Measurements from ENCODE around the gene PLXNA4. TPM values are rescaled to one million over a fixed set of nuclear protein-coding genes. Genes with fewer than 3 reads are reported as not detected.

PLXNA4 gene
- total and polyA plus RNA-seq, 5 donors = 5.7 to 19.3 (median 16.0) TPM

GRCh38 chr7:132240262-132240661 lies 336.0 kb downstream of the PLXNA4 start:
- H3K27ac ChIP-seq (ENCODE audit: low read length) = no peak overlapping the region
- intact Hi-C loops (cut with DNase I) = loop anchor here in 1 of 4 donors (10.0 kb wide), 1 partner anchor 235 kb away; no protein-coding TSS in a partner anchor
- ATAC-seq (no peak), DNase-seq (no peak)
- WGBS = 71% methylated on average over 3 of the region's 3 CpGs
- H3K9me3 ChIP-seq (ENCODE audit: control insufficient read depth, low read length) = no peaks in the 10 kb centered on the region
- H3K27me3 ChIP-seq (ENCODE audit: control insufficient read depth, insufficient read depth) = no peaks in the 10 kb centered on the region
- no peaks in the 10 kb centered on the region for H3K4me1 ChIP-seq (ENCODE audit: control insufficient read depth, insufficient read depth, low read length)
- no peak overlapping the region for H3K4me3 ChIP-seq (ENCODE audit: low read length)

GRCh38 chr7:132239422-132239994 lies 336.8 kb downstream of the PLXNA4 start:
- H3K27me3 ChIP-seq (ENCODE audit: control insufficient read depth, insufficient read depth) = no peaks in the 10 kb centered on the region
- ATAC-seq (no peak), DNase-seq (no peak)
- H3K27ac ChIP-seq (ENCODE audit: low read length) = no peak overlapping the region
- H3K4me3 ChIP-seq (ENCODE audit: low read length) = no peak overlapping the region
- 92% methylated on average over 5 of the region's 5 CpGs for WGBS
- no peaks in the 10 kb centered on the region for H3K9me3 ChIP-seq (ENCODE audit: control insufficient read depth, low read length)
- intact Hi-C loops (cut with DNase I) = no loop called here
- H3K4me1 ChIP-seq (ENCODE audit: control insufficient read depth, insufficient read depth, low read length) = no peaks in the 10 kb centered on the region

- H3K9me3 ChIP-seq (ENCODE audit: control insufficient read depth, low read length) = no peaks in the 10 kb centered on the region
- no peak overlapping the region for H3K4me3 ChIP-seq (ENCODE audit: low read length)
- DNase-seq = peak in 1 of 3 donors; percentile 24
- ATAC-seq = peak; percentile 30 to 68
- H3K4me1 ChIP-seq (ENCODE audit: control insufficient read depth, insufficient read depth, low read length) = no peaks in the 10 kb centered on the region
- intact Hi-C loops (cut with DNase I) = no loop called here
- no peaks in the 10 kb centered on the region for H3K27me3 ChIP-seq (ENCODE audit: control insufficient read depth, insufficient read depth)
- H3K27ac ChIP-seq (ENCODE audit: low read length) = no peak overlapping the region
These were observed 341.6 kb downstream of the PLXNA4 start for GRCh38 chr7:132234711-132235110.

GRCh38 chr7:132232406-132232805 lies 343.9 kb downstream of the PLXNA4 start:
- Histone ChIP-seq H3K27me3 (ENCODE audit: control insufficient read depth, insufficient read depth) (no peaks in the 10 kb centered on the region), H3K9me3 (ENCODE audit: control insufficient read depth, low read length) (no peaks in the 10 kb centered on the region), H3K4me1 (ENCODE audit: control insufficient read depth, insufficient read depth, low read length) (no peaks in the 10 kb centered on the region), H3K4me3 (ENCODE audit: low read length) (no peak overlapping the region), H3K27ac (ENCODE audit: low read length) (no peak overlapping the region)
- ATAC-seq = no peak
- 86% methylated on average over 3 of the region's 3 CpGs for WGBS
- intact Hi-C loops (cut with DNase I) = no loop called here
- DNase-seq = no peak

- Histone ChIP-seq H3K4me1 (ENCODE audit: control insufficient read depth, insufficient read depth, low read length) (no peaks in the 10 kb centered on the region), H3K27me3 (ENCODE audit: control insufficient read depth, insufficient read depth) (no peaks in the 10 kb centered on the region), H3K27ac (ENCODE audit: low read length) (no peak overlapping the region), H3K4me3 (ENCODE audit: low read length) (no peak overlapping the region), H3K9me3 (ENCODE audit: control insufficient read depth, low read length) (no peaks in the 10 kb centered on the region)
- intact Hi-C loops (cut with DNase I) = no loop called here
- ATAC-seq (no peak), DNase-seq (no peak)
- 89% methylated on average over 7 of the region's 7 CpGs for WGBS
These were observed 345.8 kb downstream of the PLXNA4 start for GRCh38 chr7:132230462-132230861.

- intact Hi-C loops (cut with DNase I) = no loop called here
- 92% methylated on average over 14 of the region's 14 CpGs for WGBS
These were observed 348.0 kb downstream of the PLXNA4 start for GRCh38 chr7:132228240-132228639.

GRCh38 chr7:132226957-132227290 lies 349.3 kb downstream of the PLXNA4 start:
- WGBS = 81% methylated on average over 3 of the region's 3 CpGs
- DNase-seq (no peak), ATAC-seq (no peak)
- Histone ChIP-seq H3K4me1 (ENCODE audit: control insufficient read depth, insufficient read depth, low read length) (no peaks in the 10 kb centered on the region), H3K27ac (ENCODE audit: low read length) (no peak overlapping the region), H3K9me3 (ENCODE audit: control insufficient read depth, low read length) (no peaks in the 10 kb centered on the region), H3K27me3 (ENCODE audit: control insufficient read depth, insufficient read depth) (no peaks in the 10 kb centered on the region), H3K4me3 (ENCODE audit: low read length) (no peak overlapping the region)
- intact Hi-C loops (cut with DNase I) = no loop called here

More at GRCh38 chr7:132228240-132228639, 348.0 kb downstream of the PLXNA4 start:
- H3K4me1 ChIP-seq (ENCODE audit: control insufficient read depth, insufficient read depth, low read length) = no peaks in the 10 kb centered on the region
- H3K4me3 ChIP-seq (ENCODE audit: low read length) = no peak overlapping the region
- ATAC-seq (no peak), DNase-seq (no peak)
- no peaks in the 10 kb centered on the region for H3K27me3 ChIP-seq (ENCODE audit: control insufficient read depth, insufficient read depth)
- no peaks in the 10 kb centered on the region for H3K9me3 ChIP-seq (ENCODE audit: control insufficient read depth, low read length)
- no peak overlapping the region for H3K27ac ChIP-seq (ENCODE audit: low read length)

GRCh38 chr7:132226046-132226956 lies 350.0 kb downstream of the PLXNA4 start:
- WGBS = 76% methylated on average over 11 of the region's 11 CpGs
- intact Hi-C loops (cut with DNase I) = no loop called here
- no peak for ATAC-seq
- no peak overlapping the region for H3K27ac ChIP-seq (ENCODE audit: low read length)
- no peak for DNase-seq
- no peaks in the 10 kb centered on the region for H3K27me3 ChIP-seq (ENCODE audit: control insufficient read depth, insufficient read depth)
- H3K4me3 ChIP-seq (ENCODE audit: low read length) = no peak overlapping the region
- no peaks in the 10 kb centered on the region for H3K4me1 ChIP-seq (ENCODE audit: control insufficient read depth, insufficient read depth, low read length)
- no peaks in the 10 kb centered on the region for H3K9me3 ChIP-seq (ENCODE audit: control insufficient read depth, low read length)

- Histone ChIP-seq H3K27ac (ENCODE audit: low read length) (peak overlapping the region; percentile 1), H3K4me1 (ENCODE audit: control insufficient read depth, insufficient read depth, low read length) (no peaks in the 10 kb centered on the region), H3K27me3 (ENCODE audit: control insufficient read depth, insufficient read depth) (no peaks in the 10 kb centered on the region), H3K9me3 (ENCODE audit: control insufficient read depth, low read length) (no peaks in the 10 kb centered on the region), H3K4me3 (ENCODE audit: low read length) (no peak overlapping the region)
- intact Hi-C loops (cut with DNase I) = no loop called here
- WGBS = 60% methylated on average over 8 of the region's 8 CpGs
- ATAC-seq = peak; percentile 36 to 73
- no peak for DNase-seq
These were observed 350.8 kb downstream of the PLXNA4 start for GRCh38 chr7:132225216-132226030.

- intact Hi-C loops (cut with DNase I) = no loop called here
- ATAC-seq (no peak), DNase-seq (no peak)
- Histone ChIP-seq H3K4me3 (ENCODE audit: low read length) (no peak overlapping the region), H3K27me3 (ENCODE audit: control insufficient read depth, insufficient read depth) (no peaks in the 10 kb centered on the region), H3K27ac (ENCODE audit: low read length) (no peak overlapping the region), H3K9me3 (ENCODE audit: control insufficient read depth, low read length) (no peaks in the 10 kb centered on the region), H3K4me1 (ENCODE audit: control insufficient read depth, insufficient read depth, low read length) (no peaks in the 10 kb centered on the region)
These were observed 354.9 kb downstream of the PLXNA4 start for GRCh38 chr7:132221356-132221755.

- whole genome bisulfite sequencing = 95% methylated on average over 1 of the region's 1 CpG
- Histone ChIP-seq H3K9me3 (ENCODE audit: control insufficient read depth, low read length) (no peaks in the 10 kb centered on the region), H3K4me3 (ENCODE audit: low read length) (no peak overlapping the region), H3K4me1 (ENCODE audit: control insufficient read depth, insufficient read depth, low read length) (no peaks in the 10 kb centered on the region), H3K27me3 (ENCODE audit: control insufficient read depth, insufficient read depth) (no peaks in the 10 kb centered on the region), H3K27ac (ENCODE audit: low read length) (no peak overlapping the region)
- intact Hi-C loops (cut with DNase I) = no loop called here
- DNase-seq (no peak), ATAC-seq (no peak)
These were observed 356.2 kb downstream of the PLXNA4 start for GRCh38 chr7:132220060-132220459.
